CD4-positive, alpha-beta T cell treated with Interleukin-4 for 4 hours (primary cell): Measurements from ENCODE around the gene CEP350.
"Not testable (repeated sequence)": the region's sequence is repeated elsewhere in the genome, so short reads cannot be mapped to it uniquely, and the experiment has no call there.

Source experiments
- DNase-seq: peaks from one replicate; pipeline ENCODE4 v3.0.0-alpha.2; 2020

CEP350 gene

GRCh38 chr1:179996099-179996498 is 41.5 kb downstream of the CEP350 start:
- no peak for DNase-seq

GRCh38 chr1:180000575-180000974 is 46.0 kb downstream of the CEP350 start:
- DNase-seq: no peak

- DNase-seq: no peak
Observed at GRCh38 chr1:180002437-180002836, 47.8 kb downstream of the CEP350 start.

GRCh38 chr1:180003026-180003695 is 48.6 kb downstream of the CEP350 start:
- no peak for DNase-seq

GRCh38 chr1:180006762-180007161 is 52.2 kb downstream of the CEP350 start:
- not testable (repeated sequence) for DNase-seq

GRCh38 chr1:180020017-180020416 is 65.4 kb downstream of the CEP350 start:
- DNase-seq: no peak

- no peak for DNase-seq
Observed at GRCh38 chr1:180026556-180026955, 71.9 kb downstream of the CEP350 start.

- DNase-seq: no peak
Observed at GRCh38 chr1:180027949-180028445, 73.4 kb downstream of the CEP350 start.

- DNase-seq: no peak
Observed at GRCh38 chr1:180028864-180029263, 74.3 kb downstream of the CEP350 start.

GRCh38 chr1:180029524-180030135 is 75.0 kb downstream of the CEP350 start:
- DNase-seq: no peak

- no peak for DNase-seq
Observed at GRCh38 chr1:180031664-180032063, 77.1 kb downstream of the CEP350 start.

- no peak for DNase-seq
Observed at GRCh38 chr1:180033390-180033789, 78.8 kb downstream of the CEP350 start.

GRCh38 chr1:180040034-180040433 is 85.4 kb downstream of the CEP350 start:
- no peak for DNase-seq

- no peak for DNase-seq
Observed at GRCh38 chr1:180041582-180041981, 87.0 kb downstream of the CEP350 start.

- DNase-seq: no peak
Observed at GRCh38 chr1:180042988-180043622, 88.5 kb downstream of the CEP350 start.

- DNase-seq: no peak
Observed at GRCh38 chr1:180043785-180044184, 89.2 kb downstream of the CEP350 start.

GRCh38 chr1:180046674-180047073 is 92.1 kb downstream of the CEP350 start:
- DNase-seq: no peak

GRCh38 chr1:180053594-180054567 is 99.3 kb downstream of the CEP350 start:
- no peak for DNase-seq

- DNase-seq: no peak
Observed at GRCh38 chr1:180057883-180058396, 103.3 kb downstream of the CEP350 start.

- no peak for DNase-seq
Observed at GRCh38 chr1:180061019-180061418, 106.4 kb downstream of the CEP350 start.

GRCh38 chr1:180062452-180062971 is 107.9 kb downstream of the CEP350 start:
- DNase-seq: no peak

- no peak for DNase-seq
Observed at GRCh38 chr1:180065408-180065807, 110.8 kb downstream of the CEP350 start.
